HFFc6 (cell line): Measurements from ENCODE around the gene NRF1. TPM values are rescaled to one million over a fixed set of nuclear protein-coding genes. Genes with fewer than 3 reads are reported as not detected.
"Not testable (repeated sequence)": the region's sequence is repeated elsewhere in the genome, so short reads cannot be mapped to it uniquely, and the experiment has no call there.

Source experiments
- DNase-seq: peaks from one replicate; pipeline ENCODE4 v3.0.0-alpha.2; 2018
- H3K27ac Mint-ChIP-seq: 2 replicates; pipeline ENCODE4 v1.8.0; 2020; ENCODE audit warnings: mild to moderate bottlenecking, mixed read lengths
- H3K27me3 Mint-ChIP-seq: 2 replicates; pipeline ENCODE4 v1.8.0; 2021; ENCODE audit warnings: mild to moderate bottlenecking, moderate library complexity, mixed read lengths; ENCODE audit not compliant: insufficient read depth
- H3K36me3 Mint-ChIP-seq: 2 replicates; pipeline ENCODE4 v1.8.0; 2021; ENCODE audit warnings: low read depth, mixed read lengths
- H3K4me1 Mint-ChIP-seq: 2 replicates; pipeline ENCODE4 v1.8.0; 2020; ENCODE audit warnings: low read depth, mixed read lengths
- H3K4me3 Mint-ChIP-seq: 2 replicates; pipeline ENCODE4 v1.8.0; 2020; ENCODE audit warnings: mild to moderate bottlenecking, moderate library complexity, mixed read lengths
- H3K9me3 Mint-ChIP-seq: 2 replicates; pipeline ENCODE4 v1.8.0; 2020; ENCODE audit warnings: mild to moderate bottlenecking, mixed read lengths
- total RNA-seq, 6 experiments: library from RNA; stranded (reverse); fragmentation: NEBNext Ultra II Directional; extraction: Animal tissue kit (Norgen Biotek cat#: 25700); gene quantifications; 2 replicates in 1 of 6; 3 replicates in 5 of 6; pipeline ENCODE4 v1.2.3, GENCODE V29; 2021
- TF ChIP-seq, protein P1 (sequence below): fragments of 200-600 bp; sonication (generic); IDR thresholded peaks from 2 replicates; pipeline ENCODE4 v1.5.0; 2021; ENCODE audit warnings: antibody characterized with exemption, mild to moderate bottlenecking

The NRF1 gene
- total RNA-seq, 6 experiments from 2014 or later, result 8.8 to 11.8 (median 10.4) TPM

DNA sequence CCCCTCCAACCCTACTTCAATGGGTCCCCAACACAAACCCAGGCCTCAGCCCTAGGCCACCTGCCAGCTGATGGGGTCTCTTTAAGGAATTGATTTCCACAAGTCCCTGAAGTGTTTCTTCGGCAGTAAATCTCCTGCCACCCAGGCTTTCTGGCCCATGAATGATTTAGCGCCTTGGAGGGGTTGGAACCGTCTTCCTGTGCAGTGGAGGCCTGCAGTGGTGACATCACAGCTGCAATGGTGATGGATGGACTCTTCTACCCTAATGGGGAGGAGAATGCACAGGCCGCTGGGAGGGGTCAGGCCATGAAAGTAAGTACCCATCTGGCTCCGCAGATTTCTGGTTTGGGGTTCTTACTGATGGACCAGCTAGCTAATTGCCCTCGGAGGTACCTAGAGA is 177.5 kb downstream of the NRF1 start:
- no peak for DNase-seq
- H3K27ac Mint-ChIP-seq, result no peak overlapping the region
- H3K4me3 Mint-ChIP-seq, result no peak overlapping the region
- H3K36me3 Mint-ChIP-seq, result no peaks in the 10 kb centered on the region
- TF ChIP-seq, protein P1, sequence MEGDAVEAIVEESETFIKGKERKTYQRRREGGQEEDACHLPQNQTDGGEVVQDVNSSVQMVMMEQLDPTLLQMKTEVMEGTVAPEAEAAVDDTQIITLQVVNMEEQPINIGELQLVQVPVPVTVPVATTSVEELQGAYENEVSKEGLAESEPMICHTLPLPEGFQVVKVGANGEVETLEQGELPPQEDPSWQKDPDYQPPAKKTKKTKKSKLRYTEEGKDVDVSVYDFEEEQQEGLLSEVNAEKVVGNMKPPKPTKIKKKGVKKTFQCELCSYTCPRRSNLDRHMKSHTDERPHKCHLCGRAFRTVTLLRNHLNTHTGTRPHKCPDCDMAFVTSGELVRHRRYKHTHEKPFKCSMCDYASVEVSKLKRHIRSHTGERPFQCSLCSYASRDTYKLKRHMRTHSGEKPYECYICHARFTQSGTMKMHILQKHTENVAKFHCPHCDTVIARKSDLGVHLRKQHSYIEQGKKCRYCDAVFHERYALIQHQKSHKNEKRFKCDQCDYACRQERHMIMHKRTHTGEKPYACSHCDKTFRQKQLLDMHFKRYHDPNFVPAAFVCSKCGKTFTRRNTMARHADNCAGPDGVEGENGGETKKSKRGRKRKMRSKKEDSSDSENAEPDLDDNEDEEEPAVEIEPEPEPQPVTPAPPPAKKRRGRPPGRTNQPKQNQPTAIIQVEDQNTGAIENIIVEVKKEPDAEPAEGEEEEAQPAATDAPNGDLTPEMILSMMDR, result no peak
- H3K4me1 Mint-ChIP-seq, result peaks cover 27% of the 10 kb centered on the region
- H3K9me3 Mint-ChIP-seq, result no peaks in the 10 kb centered on the region
- peaks cover 29% of the 10 kb centered on the region for H3K27me3 Mint-ChIP-seq

DNA sequence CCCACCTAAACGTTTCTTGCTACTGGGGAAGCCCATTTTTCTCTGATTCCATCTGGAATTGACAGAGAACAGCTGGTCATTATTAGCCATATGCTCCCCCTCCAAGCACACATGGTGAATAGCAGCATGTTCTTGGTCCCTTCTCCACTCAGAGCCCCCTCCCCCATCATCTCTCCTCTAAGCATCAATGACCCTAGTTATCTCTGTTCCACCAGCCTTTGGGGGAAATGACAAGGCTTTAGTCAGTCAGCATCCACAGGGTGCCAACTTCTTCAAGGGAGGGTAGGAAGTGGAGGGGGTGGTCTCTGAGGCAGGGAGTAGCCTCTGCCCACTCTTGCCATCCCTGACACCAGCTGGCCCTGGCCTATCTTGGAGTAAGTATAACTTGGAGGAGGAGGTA is 178.1 kb downstream of the NRF1 start:
- no peak overlapping the region for H3K27ac Mint-ChIP-seq
- TF ChIP-seq, protein P1, result no peak
- no peaks in the 10 kb centered on the region for H3K36me3 Mint-ChIP-seq
- peaks cover 27% of the 10 kb centered on the region for H3K4me1 Mint-ChIP-seq
- H3K9me3 Mint-ChIP-seq, result no peaks in the 10 kb centered on the region
- H3K27me3 Mint-ChIP-seq, result peaks cover 29% of the 10 kb centered on the region
- no peak overlapping the region for H3K4me3 Mint-ChIP-seq
- no peak for DNase-seq

DNA sequence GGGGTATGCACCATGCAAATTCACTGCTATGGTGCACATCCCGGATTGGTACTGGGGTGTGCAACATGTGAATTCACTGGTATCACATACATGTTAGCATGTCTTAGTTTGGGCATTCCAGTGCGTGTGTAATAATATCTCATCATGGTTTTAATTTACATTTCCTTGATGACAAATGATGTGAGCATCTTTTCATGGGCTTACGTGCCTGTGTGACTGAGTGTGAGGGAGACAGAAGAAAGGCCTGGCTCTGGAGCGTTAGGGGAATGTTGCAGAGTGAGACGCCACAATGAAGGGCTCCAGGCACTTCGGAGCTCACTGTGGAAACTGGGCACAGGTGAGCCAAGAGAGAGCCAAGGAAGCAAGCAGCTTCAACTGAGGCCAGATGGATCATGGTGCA is 178.6 kb downstream of the NRF1 start:
- peak; percentile 53 for DNase-seq
- Mint-ChIP-seq H3K4me3 (no peak overlapping the region), H3K4me1 (peaks cover 26% of the 10 kb centered on the region), H3K27me3 (peaks cover 24% of the 10 kb centered on the region), H3K9me3 (no peaks in the 10 kb centered on the region), H3K27ac (peak overlapping the region; percentile 36; the same call in 1 of the 2 replicates), H3K36me3 (no peaks in the 10 kb centered on the region)
- TF ChIP-seq, protein P1, result no peak

DNA sequence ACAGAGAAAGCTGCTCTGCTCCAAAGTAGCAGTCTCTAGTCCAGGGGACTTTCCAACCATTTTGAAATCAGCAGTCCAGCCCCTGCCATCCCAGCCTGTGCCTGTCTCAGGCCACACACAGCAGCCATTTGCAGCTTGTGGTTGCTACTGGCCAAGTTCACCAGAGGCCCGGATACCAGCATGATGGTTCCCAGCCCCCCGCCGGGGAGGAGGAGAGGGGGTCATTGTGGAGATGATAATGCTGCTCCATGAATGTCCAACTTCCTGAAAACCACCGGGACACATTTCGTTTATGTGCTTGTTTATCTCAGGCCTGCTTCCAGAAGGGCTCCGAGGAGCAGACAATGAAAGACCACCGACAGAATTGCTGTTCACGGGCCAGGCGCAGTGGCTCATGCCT is 181.2 kb downstream of the NRF1 start:
- no peaks in the 10 kb centered on the region for H3K36me3 Mint-ChIP-seq
- peaks cover 18% of the 10 kb centered on the region for H3K4me1 Mint-ChIP-seq
- no peaks in the 10 kb centered on the region for H3K9me3 Mint-ChIP-seq
- H3K27ac Mint-ChIP-seq, result no peak overlapping the region
- H3K27me3 Mint-ChIP-seq, result peaks cover 3% of the 10 kb centered on the region
- H3K4me3 Mint-ChIP-seq, result no peak overlapping the region
- no peak for DNase-seq
- TF ChIP-seq, protein P1, result no peak

DNA sequence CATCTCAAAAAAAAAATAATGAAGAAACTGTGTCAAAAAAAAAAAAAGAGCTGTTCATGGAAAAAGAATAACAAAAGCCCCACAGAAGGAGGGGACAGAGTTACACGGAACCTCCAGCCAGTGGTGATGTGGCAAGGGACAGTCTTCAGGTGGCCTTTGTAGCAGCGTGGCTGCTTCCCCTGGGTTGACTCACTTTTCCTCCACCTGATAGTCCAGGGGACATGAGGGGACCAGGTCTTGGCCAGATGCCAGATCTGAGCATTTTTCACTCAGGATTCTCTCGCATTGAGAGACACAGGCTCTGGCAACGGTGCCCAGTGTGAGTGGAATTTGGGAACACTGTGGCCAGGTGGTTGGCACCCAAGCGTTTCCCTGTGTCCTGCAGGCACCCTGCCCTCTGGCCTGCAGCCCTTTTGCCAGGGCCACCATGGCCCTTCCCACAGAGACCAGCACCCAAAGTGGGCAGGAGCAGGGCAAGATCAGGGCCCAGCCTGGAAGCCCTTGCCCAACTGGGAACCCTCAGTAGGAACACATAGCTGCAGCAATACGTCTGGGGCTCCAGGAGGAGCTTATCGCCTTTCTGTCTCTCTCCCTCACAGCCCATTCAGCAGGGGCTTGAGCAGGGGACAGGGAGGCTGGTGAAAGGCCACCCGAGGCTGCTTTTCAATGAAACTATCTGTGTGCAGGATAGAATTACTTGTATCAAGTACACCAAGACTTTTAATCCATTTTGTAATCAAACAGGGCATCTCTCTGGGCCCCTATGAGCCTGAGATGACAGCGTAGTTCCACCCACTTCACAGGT is 182.2 kb downstream of the NRF1 start:
- H3K9me3 Mint-ChIP-seq, result no peaks in the 10 kb centered on the region
- TF ChIP-seq, protein P1, result no peak
- H3K27ac Mint-ChIP-seq, result no peak overlapping the region
- no peaks in the 10 kb centered on the region for H3K36me3 Mint-ChIP-seq
- H3K4me3 Mint-ChIP-seq, result no peak overlapping the region
- DNase-seq, result no peak
- H3K4me1 Mint-ChIP-seq, result peaks cover 18% of the 10 kb centered on the region
- peaks cover 4% of the 10 kb centered on the region for H3K27me3 Mint-ChIP-seq

DNA sequence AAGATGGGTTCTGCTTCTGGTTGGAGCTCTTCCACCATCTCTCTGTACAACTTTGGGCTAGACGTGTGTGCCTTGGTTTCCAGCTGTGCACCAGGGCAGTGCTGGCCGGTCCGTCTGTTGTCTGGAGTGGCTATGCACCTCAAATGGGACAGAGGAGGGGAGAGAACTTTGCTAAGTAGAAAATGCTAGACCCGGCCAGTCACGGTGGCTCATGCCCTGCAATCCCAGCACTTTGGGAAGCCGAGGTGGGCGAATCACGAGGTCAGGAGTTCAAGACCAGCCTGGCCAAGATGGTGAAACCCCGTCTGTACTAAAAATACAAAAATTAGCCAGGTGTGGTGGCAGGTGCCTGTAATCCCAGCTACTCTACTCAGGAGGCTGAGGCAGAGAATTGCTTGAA is 182.9 kb downstream of the NRF1 start:
- H3K27me3 Mint-ChIP-seq, H3K27ac Mint-ChIP-seq, H3K9me3 Mint-ChIP-seq, DNase-seq, H3K4me3 Mint-ChIP-seq, H3K36me3 Mint-ChIP-seq: not testable (repeated sequence)
- H3K4me1 Mint-ChIP-seq, result peaks cover 14% of the 10 kb centered on the region
